ENCODE measurements around the gene WDR90. TPM values are rescaled to one million over a fixed set of nuclear protein-coding genes. Genes with fewer than 3 reads are reported as not detected.
A peak's percentile ranks its signal among the peaks of the same experiment; 100 is the strongest.

WDR90 gene
- total and polyA plus RNA-seq, 2 of the 13 experiments (the other 11 are each of a cell fraction or from before 2014, with no cell fraction given), result 14.9 to 28.9 TPM

DNA sequence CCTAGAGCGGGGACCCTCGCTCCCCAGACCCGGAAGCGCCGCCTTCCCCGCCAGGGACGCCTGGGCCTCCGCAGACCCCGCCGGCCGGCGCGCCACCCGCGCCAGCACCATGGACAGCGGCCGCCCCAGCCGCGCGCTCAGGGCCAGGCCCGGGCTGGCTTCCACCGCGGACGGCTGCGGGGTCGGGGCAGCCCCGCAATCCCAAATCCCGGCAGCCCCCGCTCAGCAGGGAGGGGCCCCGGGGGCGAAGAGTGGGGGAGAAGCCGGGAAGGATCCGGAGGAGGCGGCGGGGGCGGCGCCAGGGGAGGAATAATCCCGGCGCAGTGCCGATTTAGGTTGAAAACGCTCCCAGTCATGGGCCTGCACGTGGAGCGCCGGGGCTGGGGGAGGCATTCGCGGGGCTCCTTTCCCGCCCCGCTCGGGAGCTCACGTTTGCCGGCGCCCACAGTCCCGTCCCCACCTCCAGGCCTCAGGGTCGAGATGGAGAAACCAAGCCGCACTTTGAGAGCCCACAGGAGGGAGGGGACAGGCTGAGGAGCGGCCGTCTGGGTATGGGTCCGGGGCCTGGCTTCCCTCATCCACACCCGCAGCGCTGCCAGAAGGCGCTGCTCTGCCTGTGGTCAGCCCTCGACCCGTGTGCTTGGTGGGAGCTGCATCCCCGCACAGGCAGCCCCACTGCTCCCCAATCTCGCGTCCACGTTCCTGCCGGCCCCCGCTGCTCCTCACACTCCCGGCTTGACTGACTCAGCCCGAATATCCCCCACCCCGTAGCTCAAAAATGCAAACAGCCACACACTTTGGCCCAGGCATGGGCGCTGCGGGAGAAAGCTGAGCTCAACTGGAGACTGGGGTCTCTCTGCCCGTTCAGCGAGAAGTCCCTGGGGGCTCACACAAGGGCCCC lies 51.8 kb downstream of the WDR90 start (continued):
- TF ChIP-seq ZC3H4 (CRISPR knock-in tag; IDR thresholded peaks at IDR 0.05; ENCODE audit: borderline replicate concordance) (no peak), ZNF850 (CRISPR knock-in tag; conservative IDR thresholded peaks at IDR 0.05) (no peak), ZSCAN12 (CRISPR knock-in tag; IDR thresholded peaks at IDR 0.05) (peak; percentile 90), NBN (conservative IDR thresholded peaks at IDR 0.05) (no peak), ZNF263 (CRISPR knock-in tag; IDR thresholded peaks at IDR 0.05) (0 out of 2 replicates have a peak, but pooled peaks have one; percentile 46), ZNF10 (CRISPR knock-in tag; IDR thresholded peaks at IDR 0.05; ENCODE audit: borderline replicate concordance, low read depth) (no peak), CSRNP1 (CRISPR knock-in tag; IDR thresholded peaks at IDR 0.05) (no peak), HNRNPUL1 (IDR thresholded peaks at IDR 0.05; ENCODE audit: low read depth, low read length) (no peak), ZNF556 (CRISPR knock-in tag; IDR thresholded peaks at IDR 0.05; ENCODE audit: borderline replicate concordance) (0 out of 2 replicates have a peak, but pooled peaks have one; percentile 61), ZNF33A (CRISPR knock-in tag; IDR thresholded peaks at IDR 0.05; ENCODE audit: borderline replicate concordance) (no peak), SUZ12 (IDR thresholded peaks at IDR 0.05; ENCODE audit: low read depth, low read length) (no peak), NONO (IDR thresholded peaks at IDR 0.05) (no peak), NONO (CRISPR knock-in tag; conservative IDR thresholded peaks at IDR 0.05) (no peak), ZMAT3 (CRISPR knock-in tag; conservative IDR thresholded peaks at IDR 0.05) (peak; percentile 75; the same call in 1 of the 2 replicates), BRCA1 (CRISPR knock-in tag; IDR thresholded peaks at IDR 0.05) (peak; percentile 66; the same call in 1 of the 2 replicates), EEA1 (CRISPR knock-in tag; IDR thresholded peaks at IDR 0.05; ENCODE audit: borderline replicate concordance) (no peak; the same call in 1 of the 2 replicates), DNMT1 (CRISPR knock-in tag; IDR thresholded peaks at IDR 0.05) (no peak), HNF4G (IDR thresholded peaks at IDR 0.05; ENCODE audit: borderline replicate concordance, low read depth, low read length) (no peak), HNF4G (CRISPR knock-in tag; IDR thresholded peaks at IDR 0.05; ENCODE audit: borderline replicate concordance, low read depth) (no peak), FIP1L1 (IDR thresholded peaks at IDR 0.05; ENCODE audit: borderline replicate concordance, insufficient read depth, low read depth, low read length) (no peak), DR1 (CRISPR knock-in tag; IDR thresholded peaks at IDR 0.05) (no peak), ISX (CRISPR knock-in tag; conservative IDR thresholded peaks at IDR 0.05) (0 out of 2 replicates have a peak, but pooled peaks have one; percentile 76), TOE1 (CRISPR knock-in tag; IDR thresholded peaks at IDR 0.05) (no peak), THAP11 (CRISPR knock-in tag; IDR thresholded peaks at IDR 0.05) (peak; percentile 58; the same call in 1 of the 2 replicates), KDM4B (CRISPR knock-in tag; IDR thresholded peaks at IDR 0.05) (no peak), CENPX (CRISPR knock-in tag; IDR thresholded peaks at IDR 0.05) (no peak), ZNF704 (CRISPR knock-in tag; IDR thresholded peaks at IDR 0.05; ENCODE audit: borderline replicate concordance) (0 out of 2 replicates have a peak, but pooled peaks have one; percentile 68), ZNF572 (CRISPR knock-in tag; IDR thresholded peaks at IDR 0.05) (no peak), PLRG1 (conservative IDR thresholded peaks at IDR 0.05) (no peak), ZNF136 (CRISPR knock-in tag; IDR thresholded peaks at IDR 0.05; ENCODE audit: low read depth) (no peak)
